Measurements from ENCODE around the gene BTNL3. TPM values are rescaled to one million over a fixed set of nuclear protein-coding genes. Genes with fewer than 3 reads are reported as not detected.

Gene BTNL3
- total RNA-seq, 4 donors from 2014 or later: 7.4 to 214 (median 110) TPM

GRCh38 chr5:180970336-180970735, 18.3 kb upstream of the BTNL3 start:
- no peaks in the 10 kb centered on the region for H3K27me3 ChIP-seq
- no peak overlapping the region for H3K27ac ChIP-seq
- no peaks in the 10 kb centered on the region for H3K4me1 ChIP-seq
- no peaks in the 10 kb centered on the region for H3K36me3 ChIP-seq
- TF ChIP-seq CTCF (IDR thresholded peaks at IDR 0.05) (no peak), POLR2A (IDR thresholded peaks at IDR 0.05) (no peak)
- DNase-seq: no peak
- no peak overlapping the region for H3K4me3 ChIP-seq
- no peaks in the 10 kb centered on the region for H3K9me3 ChIP-seq

- TF ChIP-seq POLR2A (IDR thresholded peaks at IDR 0.05) (no peak), CTCF (IDR thresholded peaks at IDR 0.05) (no peak)
- no peaks in the 10 kb centered on the region for H3K9me3 ChIP-seq
- DNase-seq: no peak
- no peaks in the 10 kb centered on the region for H3K4me1 ChIP-seq
- H3K27ac ChIP-seq: no peak overlapping the region
- no peaks in the 10 kb centered on the region for H3K27me3 ChIP-seq
- no peaks in the 10 kb centered on the region for H3K36me3 ChIP-seq
- H3K4me3 ChIP-seq: no peak overlapping the region
Observed at GRCh38 chr5:180970875-180971274, 17.8 kb upstream of the BTNL3 start.

GRCh38 chr5:180974612-180975315, 13.9 kb upstream of the BTNL3 start:
- H3K4me3 ChIP-seq: no peak overlapping the region
- TF ChIP-seq CTCF (IDR thresholded peaks at IDR 0.05) (no peak), POLR2A (IDR thresholded peaks at IDR 0.05) (no peak)
- H3K4me1 ChIP-seq: no peaks in the 10 kb centered on the region
- no peaks in the 10 kb centered on the region for H3K9me3 ChIP-seq
- no peaks in the 10 kb centered on the region for H3K36me3 ChIP-seq
- no peaks in the 10 kb centered on the region for H3K27me3 ChIP-seq
- no peak for DNase-seq
- H3K27ac ChIP-seq: no peak overlapping the region

- no peaks in the 10 kb centered on the region for H3K4me1 ChIP-seq
- no peaks in the 10 kb centered on the region for H3K27me3 ChIP-seq
- H3K4me3 ChIP-seq: no peak overlapping the region
- no peaks in the 10 kb centered on the region for H3K36me3 ChIP-seq
- no peaks in the 10 kb centered on the region for H3K9me3 ChIP-seq
- TF ChIP-seq POLR2A (IDR thresholded peaks at IDR 0.05): no peak
- TF ChIP-seq CTCF (IDR thresholded peaks at IDR 0.05): no peak
- H3K27ac ChIP-seq: peak overlapping the region in 1 of 4 donors; percentile 49
- peak in 1 of 3 donors; percentile 21 for DNase-seq
Observed at GRCh38 chr5:180975338-180975737, 13.3 kb upstream of the BTNL3 start.

- no peaks in the 10 kb centered on the region for H3K36me3 ChIP-seq
- H3K4me3 ChIP-seq: no peak overlapping the region
- H3K27ac ChIP-seq: peak overlapping the region in 3 of 4 donors; percentile 34 to 49 (median 45)
- DNase-seq: peak in 1 of 3 donors; percentile 55
- no peaks in the 10 kb centered on the region for H3K9me3 ChIP-seq
- no peaks in the 10 kb centered on the region for H3K27me3 ChIP-seq
- TF ChIP-seq POLR2A (IDR thresholded peaks at IDR 0.05) (no peak), CTCF (IDR thresholded peaks at IDR 0.05) (no peak)
- H3K4me1 ChIP-seq: no peaks in the 10 kb centered on the region
Observed at GRCh38 chr5:180976518-180976917, 12.1 kb upstream of the BTNL3 start.
